ENCODE measurements around the gene DAAM1. TPM values are rescaled to one million over a fixed set of nuclear protein-coding genes. Genes with fewer than 3 reads are reported as not detected.

The DAAM1 gene
- total RNA-seq, 1 donor from 2014 or later: 32.4 TPM

DNA sequence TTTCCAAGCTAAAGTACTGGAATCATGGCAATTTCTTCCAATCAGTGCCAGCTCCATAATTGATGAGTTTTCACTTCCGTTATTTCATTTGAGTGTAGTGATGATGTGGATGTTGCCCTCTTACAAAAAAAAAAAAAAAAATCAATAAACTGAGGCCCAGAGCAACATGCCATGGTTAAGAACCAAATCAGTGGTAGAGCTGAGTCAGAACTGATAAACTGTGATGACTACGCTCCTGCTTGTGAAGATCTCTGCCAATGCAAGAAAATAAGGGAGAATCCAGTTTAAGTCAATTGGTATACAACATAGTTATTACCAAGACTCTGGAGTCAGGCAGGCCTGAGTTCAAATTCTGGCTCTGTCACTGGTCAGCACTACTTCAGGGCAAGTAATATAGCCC is 174.0 kb downstream of the DAAM1 start:
- no peak for DNase-seq (ENCODE audit: low read depth)

- no peak for DNase-seq (ENCODE audit: low read depth)
Observed at GRCh38 chr14:59363531-59364226, 175.2 kb downstream of the DAAM1 start.

DNA sequence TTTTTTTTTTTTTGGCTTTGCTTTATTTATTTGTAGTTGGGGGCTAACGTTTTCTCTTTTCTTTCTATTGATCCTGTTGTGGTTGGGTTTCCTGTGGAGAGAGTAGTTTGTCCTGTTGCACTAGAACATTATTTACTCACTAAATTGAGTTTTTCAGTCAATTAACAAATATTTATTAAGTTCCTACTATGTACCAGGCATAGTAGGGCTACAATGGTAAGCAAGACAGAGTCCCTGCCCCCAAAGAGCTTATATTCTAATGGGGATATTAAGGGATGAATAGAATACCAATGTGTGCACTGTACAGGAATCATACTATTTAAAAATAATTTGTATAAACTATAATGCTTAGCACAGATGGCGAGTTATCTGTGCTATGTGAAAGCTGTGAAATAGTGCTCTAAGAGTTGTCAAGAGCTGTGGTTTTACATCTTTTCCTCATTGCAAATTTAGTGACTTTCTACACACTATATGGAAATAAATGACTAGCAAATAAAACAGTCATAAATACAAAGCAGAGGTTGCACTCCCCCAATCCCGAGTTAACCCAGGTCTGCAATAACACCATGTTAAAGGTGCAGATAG is 181.8 kb downstream of the DAAM1 start:
- no peak for DNase-seq (ENCODE audit: low read depth)

DNA sequence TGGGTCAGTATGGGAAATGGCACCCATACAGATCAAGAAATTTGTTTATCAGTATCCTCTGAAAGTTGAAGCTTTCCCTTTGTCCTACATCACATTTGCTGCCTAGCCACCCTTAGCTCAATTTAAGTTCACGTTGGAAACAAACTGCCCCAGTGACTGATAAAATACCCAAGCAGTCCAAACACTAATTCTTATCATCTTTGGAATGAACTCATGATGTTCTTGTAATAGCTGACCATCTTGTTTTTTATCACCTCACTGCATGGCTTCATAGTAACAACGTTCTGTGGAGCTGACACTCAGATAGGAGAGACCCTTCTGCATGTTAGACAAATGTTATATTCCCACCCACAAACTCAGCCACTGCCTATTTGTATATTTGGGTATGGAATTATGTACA is 183.3 kb downstream of the DAAM1 start:
- DNase-seq (ENCODE audit: low read depth): no peak

DNA sequence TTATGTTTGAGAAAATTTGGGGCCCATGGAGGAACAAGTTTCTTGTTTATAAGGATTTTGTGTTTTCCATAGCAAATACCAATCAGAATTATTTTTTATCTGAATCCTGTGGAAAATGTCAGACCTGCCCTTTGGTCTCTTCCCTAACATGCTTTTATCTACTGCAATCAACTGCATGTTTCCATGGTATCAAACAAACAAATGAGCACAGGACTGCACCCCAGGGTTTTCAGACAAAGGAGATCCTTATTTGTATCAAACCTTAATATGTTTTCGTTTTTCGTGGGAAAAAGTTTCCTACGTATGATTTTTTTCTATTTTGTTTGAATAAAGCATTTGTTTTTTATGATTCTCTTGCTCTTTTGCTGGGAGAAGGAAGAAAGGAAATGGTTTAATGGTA is 185.6 kb downstream of the DAAM1 start:
- no peak for DNase-seq (ENCODE audit: low read depth)

GRCh38 chr14:59376686-59377085 is 188.2 kb downstream of the DAAM1 start:
- DNase-seq (ENCODE audit: low read depth): no peak

GRCh38 chr14:59377491-59377890 is 189.0 kb downstream of the DAAM1 start:
- no peak for DNase-seq (ENCODE audit: low read depth)

GRCh38 chr14:59377991-59378601 is 189.6 kb downstream of the DAAM1 start:
- DNase-seq (ENCODE audit: low read depth): no peak

GRCh38 chr14:59389936-59390335 is 201.5 kb downstream of the DAAM1 start:
- DNase-seq (ENCODE audit: low read depth): no peak

GRCh38 chr14:59391388-59391787 is 202.9 kb downstream of the DAAM1 start:
- DNase-seq (ENCODE audit: low read depth): no peak

DNA sequence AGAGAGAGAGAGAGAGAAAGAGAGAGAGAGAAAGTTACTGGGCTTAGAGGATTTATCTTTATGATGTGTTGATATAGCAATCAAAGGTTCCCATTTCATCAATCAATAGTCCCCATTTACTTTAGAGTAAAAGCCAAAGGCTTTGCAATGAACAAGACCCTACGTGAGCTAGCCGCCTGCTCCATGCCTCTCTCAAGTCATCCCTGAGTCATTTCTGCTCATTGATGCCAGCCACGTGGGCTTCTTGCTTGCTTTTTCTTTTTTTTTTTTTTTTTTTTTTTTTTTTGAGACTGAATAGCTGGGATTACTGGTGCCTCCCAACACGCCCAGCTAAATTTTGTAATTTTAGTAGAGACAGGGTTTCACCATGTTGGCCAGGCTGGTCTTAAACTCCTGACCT is 205.8 kb downstream of the DAAM1 start:
- no peak for DNase-seq (ENCODE audit: low read depth)

- no peak for DNase-seq (ENCODE audit: low read depth)
Observed at GRCh38 chr14:59395672-59396071, 207.2 kb downstream of the DAAM1 start.

GRCh38 chr14:59398841-59399240 is 210.4 kb downstream of the DAAM1 start:
- no peak for DNase-seq (ENCODE audit: low read depth)

GRCh38 chr14:59406454-59407245 is 218.2 kb downstream of the DAAM1 start:
- no peak for DNase-seq (ENCODE audit: low read depth)

DNA sequence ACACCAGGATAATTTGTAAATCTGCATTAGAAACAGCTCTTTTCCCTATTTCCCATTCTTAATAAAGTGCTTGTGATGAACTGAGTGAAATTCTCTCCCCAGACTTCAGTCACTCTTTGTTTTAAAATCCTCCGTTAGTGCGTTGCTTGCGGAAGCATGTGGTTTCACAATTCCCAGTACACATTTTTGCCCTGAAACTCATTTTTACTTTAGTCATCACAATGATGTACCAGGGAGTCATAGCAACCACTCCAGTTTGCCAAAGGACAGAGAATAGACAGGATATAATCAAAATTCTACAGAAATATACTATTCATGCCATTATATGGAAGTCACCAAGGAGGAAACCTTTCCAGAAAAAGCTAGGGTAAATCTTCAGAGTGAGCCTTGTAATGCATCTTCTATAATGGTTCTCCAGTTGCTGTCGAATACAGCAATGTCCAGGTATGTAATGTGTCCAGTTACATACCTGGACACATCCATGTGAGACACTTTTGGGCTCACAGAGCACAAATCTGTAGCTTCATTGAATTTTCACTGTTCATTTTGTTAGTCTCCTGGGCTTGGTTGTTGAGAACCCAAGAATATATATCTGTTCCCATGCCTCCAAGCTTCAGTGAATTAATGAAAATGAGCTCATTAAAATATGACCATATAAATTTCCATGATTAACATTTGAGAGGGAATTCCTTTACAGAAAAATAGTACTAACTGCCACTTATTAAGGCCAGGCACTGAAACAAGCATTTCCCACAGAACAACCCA is 219.0 kb downstream of the DAAM1 start:
- peak; percentile 42 for DNase-seq (ENCODE audit: low read depth)

- DNase-seq (ENCODE audit: low read depth): no peak
Observed at GRCh38 chr14:59415836-59416602, 227.6 kb downstream of the DAAM1 start.

DNA sequence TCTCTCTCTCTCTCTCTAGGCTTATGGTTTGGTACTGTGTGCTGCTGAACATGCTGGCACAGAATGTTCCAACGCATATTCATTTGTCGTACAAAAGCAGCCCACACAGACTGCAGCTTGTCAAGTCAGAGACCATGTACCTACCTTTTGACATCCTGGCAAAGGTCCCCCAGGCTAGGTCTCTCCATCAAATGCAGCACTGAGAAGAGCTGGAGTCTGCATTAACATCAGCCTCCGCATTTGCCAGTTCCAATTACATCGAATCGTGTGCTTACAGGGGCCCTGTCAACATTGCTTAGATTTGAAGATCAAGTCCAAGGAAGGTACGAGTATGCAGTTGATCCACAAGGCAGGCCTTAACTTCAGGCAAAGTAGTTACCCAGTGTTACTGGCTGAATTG is 228.8 kb downstream of the DAAM1 start:
- DNase-seq (ENCODE audit: low read depth): no peak

GRCh38 chr14:59419303-59419702 is 230.8 kb downstream of the DAAM1 start:
- no peak for DNase-seq (ENCODE audit: low read depth)

Measured in renal cortical epithelial cell (primary cell).